SK-N-MC (cell line): ENCODE data around the gene MYO5C.

ENCODE experiments used
- EZH2 ChIP-seq: fragments of 200-600 bp; sonication (generic); IDR thresholded peaks from one replicate; pipeline ENCODE4 v1.6.1; 2017; ENCODE audit warnings: antibody characterized with exemption
- FOXP2 ChIP-seq: optimal IDR thresholded peaks from 2 replicates; pipeline ENCODE3; 2011; ENCODE audit warnings: mild to moderate bottlenecking, moderate library complexity; ENCODE audit not compliant: insufficient read depth; ENCODE audit errors: extremely low read length, control extremely low read depth
- POLR2AphosphoS5 ChIP-seq: IDR thresholded peaks from 2 replicates; pipeline ENCODE4 v1.6.1; 2012; ENCODE audit warnings: mild to moderate bottlenecking, low read depth, low read length, borderline replicate concordance

DNA sequence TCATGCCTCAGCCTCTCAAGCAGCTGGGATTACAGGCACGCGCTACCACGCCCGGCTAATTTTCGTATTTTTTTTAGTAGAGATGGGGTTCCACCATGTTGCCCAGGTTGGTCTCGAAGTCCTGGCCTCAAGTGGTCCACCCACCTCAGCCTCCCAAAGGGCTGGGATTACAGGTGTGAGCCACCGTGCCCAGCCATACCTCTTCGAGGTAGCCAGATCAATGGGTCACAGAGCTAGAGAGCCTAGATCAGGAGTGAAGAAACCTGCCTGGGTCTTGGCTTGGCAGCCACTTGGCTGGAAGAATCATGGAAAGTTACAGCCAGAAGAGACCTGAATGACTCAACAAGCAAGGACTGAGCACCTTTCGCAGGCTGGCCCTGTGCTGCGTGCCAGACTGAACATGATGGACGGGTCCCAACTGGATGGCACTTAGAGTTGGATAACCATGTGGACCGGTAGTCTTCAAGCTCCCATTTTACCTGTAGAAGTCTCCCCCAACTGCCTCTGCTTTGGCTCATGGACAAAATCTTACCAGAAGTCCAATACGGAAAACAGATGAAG, 134.1 kb downstream of the MYO5C start:
- TF ChIP-seq EZH2: no peak
- TF ChIP-seq POLR2AphosphoS5: no peak
- no peak for TF ChIP-seq FOXP2
